Heart left ventricle (tissue), 13 donors: ENCODE data around the gene TAPBPL.

ENCODE experiments used
- CTCF ChIP-seq, 12 donors: fragments of 200-600 bp; sonication (generic) in 4 of 12; IDR thresholded peaks; one replicate each; pipeline versions ENCODE4 v1.5.0 to v1.8.0; 2018 to 2022; ENCODE audit warnings: antibody characterized with exemption in 12 of 12, mild to moderate bottlenecking in 5 of 12
- POLR2A ChIP-seq, 2 donors: fragments of 450-650 bp; IDR thresholded peaks; one replicate each; pipeline ENCODE4 v1.6.1; 2017; ENCODE audit warnings: antibody characterized with exemption in 2 of 2, mild to moderate bottlenecking in 2 of 2, moderate library complexity in 2 of 2
- donor health status: ischemic (EF 13 %, LVEDD 7.1; RV severe dilation, severe dysfunction).
- donor health status: DM: no; HTN: yes; CAD: no.
- donor health status: DM: no; HTN: no; CAD: no.
- donor health status: ischemic (EF 25% LVEDD 6.9; RV normal size, moderate dysfunction).
- donor health status: ischemic (EF 25% LVEDD 5.7; RV mildly dilated, moderate dysfunction).
- donor health status: ischemic (EF 35%, LVEDD 5.7; RV mildly dilated, moderate dysfunction).
- donor health status: nonischemic (EF 11% LVEDD 7.7; RV severe dilation, severe dysfunction).
- donor health status: DM: yes; HTN: yes; CAD: no.
- donor health status: PGD.
- donor health status: ischemic (EF 29% LVEDD 5.4; RV normal size, mild dysfunction).
- donor health status: nonischemic (EF 23%, LVEDD 6.1; RV moderate dilation, normal function).

GRCh38 chr12:6437586-6437985 lies 14.3 kb upstream of the TAPBPL start:
- TF ChIP-seq CTCF (IDR thresholded peaks at IDR 0.05): no peak
- TF ChIP-seq POLR2A (IDR thresholded peaks at IDR 0.05): no peak
